GM21528 (cell line): Measurements from ENCODE around the gene IMPDH2.

Experiments used
- ATAC-seq: cut with Tn5 transposase; IDR thresholded peaks from one replicate; pipeline ENCODE4 v1.9.1; 2021; ENCODE audit warnings: mild to moderate bottlenecking, moderate library complexity; ENCODE audit not compliant: unreplicated experiment, low FRiP score

Gene IMPDH2

DNA sequence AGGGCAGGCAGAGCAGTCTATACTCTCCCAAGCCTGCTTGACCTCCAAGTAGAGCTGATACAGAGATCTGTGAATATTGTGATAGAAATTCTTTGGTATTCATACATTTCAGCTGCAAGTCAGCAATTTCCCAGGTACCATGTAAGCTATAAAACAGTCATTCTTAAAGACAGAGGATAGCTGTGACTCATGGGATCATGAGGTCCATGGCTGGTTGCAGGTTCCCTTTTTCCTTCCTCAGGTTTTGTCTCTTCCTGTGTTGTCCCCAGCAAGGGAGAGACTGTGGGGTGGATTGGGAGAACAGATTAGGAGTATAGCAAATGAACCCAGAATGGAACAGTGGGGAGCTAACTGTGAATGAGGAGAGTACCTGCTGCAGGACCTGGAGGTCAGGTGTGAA, 44.5 kb downstream of the IMPDH2 start:
- no peak for ATAC-seq

DNA sequence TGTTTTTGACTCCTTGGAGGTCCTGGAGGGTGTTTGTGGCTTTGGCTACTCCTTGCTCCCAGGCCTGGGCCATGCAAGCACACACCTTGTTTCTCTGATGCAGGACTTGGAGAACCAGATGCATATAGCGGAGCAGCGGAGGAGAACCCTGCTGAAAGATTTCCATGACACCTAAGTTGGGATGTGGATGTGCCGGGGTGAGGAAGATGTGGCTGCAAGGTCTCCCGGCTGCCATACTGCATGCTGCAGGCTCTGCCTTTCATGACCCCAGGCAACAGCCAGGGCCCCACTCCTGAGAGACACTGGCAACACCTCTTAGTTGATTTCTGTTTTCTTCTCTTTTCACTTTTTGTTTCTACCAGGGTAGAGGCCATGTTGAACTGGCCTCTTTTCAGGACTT, 46.1 kb downstream of the IMPDH2 start:
- ATAC-seq = no peak

DNA sequence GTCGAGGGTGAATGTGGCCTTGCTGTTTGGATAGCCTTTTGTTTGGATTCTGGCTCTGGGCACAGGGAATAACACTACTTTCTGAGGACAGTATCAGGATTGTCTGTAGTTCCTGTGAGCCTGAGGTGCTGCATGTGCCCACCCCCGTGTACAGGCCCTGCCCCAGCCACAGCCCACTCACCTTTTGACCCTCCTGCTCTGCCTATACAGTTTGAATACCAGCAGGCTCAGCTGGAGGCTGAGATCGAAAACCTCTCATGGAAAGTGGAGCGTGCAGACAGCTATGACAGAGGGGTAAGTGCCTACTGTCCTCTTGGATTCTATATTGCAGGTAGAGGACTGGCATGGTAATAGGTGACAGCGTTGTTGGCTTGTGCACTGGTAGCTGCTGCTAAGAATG, 46.5 kb downstream of the IMPDH2 start:
- ATAC-seq = no peak

DNA sequence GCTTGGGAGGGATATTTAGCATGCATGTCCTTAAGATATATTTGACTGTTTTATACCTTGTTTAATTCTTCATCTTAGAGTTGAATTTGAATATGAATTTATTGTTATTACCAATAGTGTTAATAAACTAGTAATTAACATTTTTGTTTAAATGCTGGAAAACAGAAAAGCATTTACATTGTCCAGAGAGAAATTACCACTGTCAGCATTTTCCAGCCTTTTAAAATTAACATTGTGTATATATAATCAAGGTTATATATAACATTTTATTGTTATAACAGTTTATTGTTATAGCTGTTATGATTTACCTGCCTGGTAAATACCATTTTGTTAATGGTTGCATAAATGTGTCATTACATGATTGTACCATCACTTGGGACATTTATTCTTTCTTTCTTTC, 47.2 kb downstream of the IMPDH2 start:
- no peak for ATAC-seq

DNA sequence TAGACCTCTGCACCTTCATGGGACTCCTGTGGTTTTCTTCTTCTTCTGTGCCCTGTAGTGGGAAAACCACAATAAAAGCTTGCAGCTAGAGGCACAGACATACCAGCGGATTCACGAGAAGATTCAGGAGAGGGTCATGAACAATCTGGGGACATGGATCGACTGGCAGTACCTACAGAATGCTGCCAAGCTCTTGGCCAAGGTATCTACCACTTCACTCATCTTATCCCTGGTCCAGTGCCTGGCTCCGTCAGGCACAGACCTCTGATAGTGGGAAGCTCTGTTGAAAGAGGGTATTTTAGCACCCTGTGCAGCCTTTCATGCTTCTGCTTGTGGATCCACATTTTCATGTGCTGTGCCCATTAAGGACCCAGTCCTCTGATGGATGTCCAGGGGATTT, 48.9 kb downstream of the IMPDH2 start:
- ATAC-seq = no peak

DNA sequence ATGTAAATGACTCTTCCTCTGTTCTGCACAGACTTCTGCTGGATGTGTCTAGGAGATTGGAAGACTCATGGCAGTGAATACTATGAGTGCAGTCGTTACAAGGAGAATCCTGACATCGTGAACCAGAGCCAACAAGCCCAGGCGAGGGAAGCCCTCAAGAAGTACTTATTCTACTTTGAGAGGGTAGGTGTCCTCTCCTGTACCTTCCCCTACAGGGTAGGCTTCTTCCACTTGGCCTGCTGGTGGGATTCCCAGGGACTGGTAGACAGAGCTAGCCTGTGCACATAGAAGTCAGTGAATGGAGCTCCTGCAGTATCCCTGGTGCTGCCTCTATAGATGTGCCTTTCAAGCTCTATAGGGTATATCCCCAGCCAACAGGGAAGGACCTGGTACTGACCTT, 49.7 kb downstream of the IMPDH2 start:
- ATAC-seq = no peak
